LNCAP (cell line): ENCODE data around the gene IFT81.

Source experiments
- CTCF ChIP-seq: fragments of 450-650 bp; IDR thresholded peaks from 2 replicates; pipeline ENCODE4 v1.5.1; 2017; ENCODE audit warnings: mild to moderate bottlenecking

Gene IFT81

GRCh38 chr12:110149086-110149660, 25.0 kb downstream of the IFT81 start:
- TF ChIP-seq CTCF, result no peak

GRCh38 chr12:110156766-110157165, 32.6 kb downstream of the IFT81 start:
- TF ChIP-seq CTCF, result no peak

GRCh38 chr12:110157539-110157938, 33.4 kb downstream of the IFT81 start:
- no peak for TF ChIP-seq CTCF

- no peak for TF ChIP-seq CTCF
These were observed 35.6 kb downstream of the IFT81 start for GRCh38 chr12:110159671-110160245.

GRCh38 chr12:110165540-110166159, 41.5 kb downstream of the IFT81 start:
- no peak for TF ChIP-seq CTCF

GRCh38 chr12:110168732-110169455, 44.7 kb downstream of the IFT81 start:
- TF ChIP-seq CTCF, result no peak

GRCh38 chr12:110170535-110171185, 46.5 kb downstream of the IFT81 start:
- TF ChIP-seq CTCF, result no peak
